ENCODE measurements around the gene KRT34.

KRT34 gene

DNA sequence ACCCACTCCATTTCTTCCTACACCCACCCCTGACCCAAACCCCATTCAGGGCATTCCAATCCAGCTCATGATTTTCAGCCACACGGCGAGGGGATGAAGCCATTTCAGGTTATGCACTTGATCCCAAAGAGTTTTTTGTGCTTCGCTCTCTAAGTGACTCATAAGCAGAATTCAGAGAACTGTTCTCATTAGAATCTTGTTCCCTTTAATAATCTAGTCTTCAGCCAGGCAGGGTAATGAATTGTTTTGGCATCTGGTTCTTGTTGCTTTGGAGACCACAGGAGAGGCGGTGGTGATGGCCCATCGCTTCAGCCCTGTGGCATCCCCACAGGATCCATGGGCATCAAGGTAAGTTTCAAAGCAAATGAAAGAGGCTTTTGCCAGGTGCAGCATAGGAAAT lies 20.1 kb upstream of the KRT34 start:
- Histone ChIP-seq H3K27me3 (ENCODE audit: low read length) (no peaks in the 10 kb centered on the region), H3K36me3 (ENCODE audit: low read length) (no peaks in the 10 kb centered on the region), H3K4me2 (ENCODE audit: low read depth, low read length, poor library complexity, severe bottlenecking) (no peak overlapping the region), H3F3A (ENCODE audit: insufficient read depth) (no peaks in the 10 kb centered on the region), H2AFZ (ENCODE audit: low read depth, low read length, severe bottlenecking) (no peak overlapping the region), H3K9me2 (replicated peaks; ENCODE audit: insufficient read depth, low read length) (no peaks in the 10 kb centered on the region), H3K79me2 (ENCODE audit: insufficient read depth, low read length) (no peaks in the 10 kb centered on the region), H3K4me3 (ENCODE audit: insufficient read depth, low read length, poor library complexity, severe bottlenecking) (no peak overlapping the region), H3K9ac (ENCODE audit: low read length) (no peak overlapping the region), H4K20me1 (ENCODE audit: low read depth, low read length) (no peaks in the 10 kb centered on the region), H3K9me3 (ENCODE audit: insufficient read depth, low read length) (no peaks in the 10 kb centered on the region), H3K27ac (ENCODE audit: low read depth, low read length) (no peak overlapping the region)
- TF ChIP-seq, protein P1, sequence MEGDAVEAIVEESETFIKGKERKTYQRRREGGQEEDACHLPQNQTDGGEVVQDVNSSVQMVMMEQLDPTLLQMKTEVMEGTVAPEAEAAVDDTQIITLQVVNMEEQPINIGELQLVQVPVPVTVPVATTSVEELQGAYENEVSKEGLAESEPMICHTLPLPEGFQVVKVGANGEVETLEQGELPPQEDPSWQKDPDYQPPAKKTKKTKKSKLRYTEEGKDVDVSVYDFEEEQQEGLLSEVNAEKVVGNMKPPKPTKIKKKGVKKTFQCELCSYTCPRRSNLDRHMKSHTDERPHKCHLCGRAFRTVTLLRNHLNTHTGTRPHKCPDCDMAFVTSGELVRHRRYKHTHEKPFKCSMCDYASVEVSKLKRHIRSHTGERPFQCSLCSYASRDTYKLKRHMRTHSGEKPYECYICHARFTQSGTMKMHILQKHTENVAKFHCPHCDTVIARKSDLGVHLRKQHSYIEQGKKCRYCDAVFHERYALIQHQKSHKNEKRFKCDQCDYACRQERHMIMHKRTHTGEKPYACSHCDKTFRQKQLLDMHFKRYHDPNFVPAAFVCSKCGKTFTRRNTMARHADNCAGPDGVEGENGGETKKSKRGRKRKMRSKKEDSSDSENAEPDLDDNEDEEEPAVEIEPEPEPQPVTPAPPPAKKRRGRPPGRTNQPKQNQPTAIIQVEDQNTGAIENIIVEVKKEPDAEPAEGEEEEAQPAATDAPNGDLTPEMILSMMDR (IDR thresholded peaks at IDR 0.05; ENCODE audit: insufficient read depth, low read length, poor library complexity, severe bottlenecking), result no peak
- no peak for TF ChIP-seq EZH2phosphoT487 (conservative IDR thresholded peaks at IDR 0.05; ENCODE audit: low read length)

DNA sequence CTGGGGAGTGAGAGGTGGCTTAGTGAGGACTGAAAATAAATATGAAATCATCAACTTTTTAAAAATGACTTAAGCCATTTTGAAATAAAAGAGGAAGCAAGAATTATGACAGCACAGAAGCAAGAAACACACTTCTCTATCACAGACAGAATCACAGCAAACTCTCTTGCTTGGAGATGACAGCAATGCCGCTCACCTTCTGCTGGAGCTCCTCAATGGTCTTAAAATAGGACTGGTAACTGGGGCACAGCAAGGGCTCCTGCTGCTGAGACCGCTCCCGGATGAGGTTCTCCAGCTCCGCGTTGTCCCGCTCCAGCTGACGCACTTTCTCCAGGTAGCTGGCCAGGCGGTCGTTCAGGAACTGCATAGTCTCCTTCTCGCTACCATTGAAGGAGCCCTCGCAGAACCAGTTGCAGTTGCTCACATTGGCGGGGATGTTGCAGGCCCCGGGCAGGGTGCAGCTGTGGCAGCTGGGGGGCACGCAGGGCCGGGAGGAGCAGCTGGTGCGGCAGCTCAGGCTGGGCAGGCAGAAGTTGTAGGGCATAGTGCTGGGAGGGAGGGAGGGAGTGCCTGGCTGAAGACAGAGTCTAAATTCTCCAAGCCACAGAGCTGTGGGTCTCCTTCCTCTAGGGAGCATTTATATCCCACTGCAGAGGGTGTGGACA lies 15.0 kb upstream of the KRT34 start, which contains the start of gene KRT31:
TSS of gene KRT31 (minus strand) at position 613 of the 665 bp plus-strand sequence. CDS start at position 544, 69 bp downstream.
- H3K36me3 ChIP-seq (ENCODE audit: low read length), result no peaks in the 10 kb centered on the region
- H2AFZ ChIP-seq (ENCODE audit: low read depth, low read length, severe bottlenecking), result no peak within 1 kb of the TSS
- no peak within 1 kb of the TSS for H3K4me3 ChIP-seq (ENCODE audit: insufficient read depth, low read length, poor library complexity, severe bottlenecking)
- no peaks in the 10 kb centered on the region for H3K9me3 ChIP-seq (ENCODE audit: insufficient read depth, low read length)
- no peak within 1 kb of the TSS for H3K27ac ChIP-seq (ENCODE audit: low read depth, low read length)
- no peaks in the 10 kb centered on the region for H3K27me3 ChIP-seq (ENCODE audit: low read length)
- H4K20me1 ChIP-seq (ENCODE audit: low read depth, low read length), result no peaks in the 10 kb centered on the region
- no peak within 1 kb of the TSS for H3K4me2 ChIP-seq (ENCODE audit: low read depth, low read length, poor library complexity, severe bottlenecking)
- H3K9ac ChIP-seq (ENCODE audit: low read length), result no peak within 1 kb of the TSS
- H3K9me2 ChIP-seq (replicated peaks; ENCODE audit: insufficient read depth, low read length), result no peaks in the 10 kb centered on the region
- H3F3A ChIP-seq (ENCODE audit: insufficient read depth), result no peaks in the 10 kb centered on the region
- no peak for TF ChIP-seq EZH2phosphoT487 (conservative IDR thresholded peaks at IDR 0.05; ENCODE audit: low read length)
- TF ChIP-seq, protein P1 (IDR thresholded peaks at IDR 0.05; ENCODE audit: insufficient read depth, low read length, poor library complexity, severe bottlenecking), result no peak
- no peaks in the 10 kb centered on the region for H3K79me2 ChIP-seq (ENCODE audit: insufficient read depth, low read length)

DNA sequence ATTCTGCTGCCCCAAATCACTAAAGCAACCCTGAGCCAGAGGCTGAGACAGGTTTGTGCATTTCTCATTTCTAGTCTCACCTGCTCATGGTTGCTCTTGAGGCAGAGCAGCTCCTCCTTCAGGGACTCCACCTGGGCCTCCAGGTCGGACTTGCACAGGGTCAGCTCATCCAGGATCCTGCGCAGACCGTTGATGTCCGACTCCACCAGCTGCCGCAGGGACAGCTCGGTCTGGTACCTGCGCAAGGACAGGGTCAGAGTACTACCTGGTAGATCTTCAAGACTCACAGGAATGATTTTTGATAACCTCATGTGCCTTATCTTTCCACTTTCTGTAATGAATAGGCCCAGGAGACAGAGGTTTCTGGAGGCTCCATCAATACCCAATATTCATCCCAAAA lies 14.2 kb upstream of the KRT34 start:
- no peaks in the 10 kb centered on the region for H4K20me1 ChIP-seq (ENCODE audit: low read depth, low read length)
- H3K4me3 ChIP-seq (ENCODE audit: insufficient read depth, low read length, poor library complexity, severe bottlenecking), result no peak overlapping the region
- H3K9me2 ChIP-seq (replicated peaks; ENCODE audit: insufficient read depth, low read length), result no peaks in the 10 kb centered on the region
- H3K4me2 ChIP-seq (ENCODE audit: low read depth, low read length, poor library complexity, severe bottlenecking), result no peak overlapping the region
- no peaks in the 10 kb centered on the region for H3K9me3 ChIP-seq (ENCODE audit: insufficient read depth, low read length)
- no peaks in the 10 kb centered on the region for H3K79me2 ChIP-seq (ENCODE audit: insufficient read depth, low read length)
- TF ChIP-seq, protein P1 (IDR thresholded peaks at IDR 0.05; ENCODE audit: insufficient read depth, low read length, poor library complexity, severe bottlenecking), result no peak
- TF ChIP-seq EZH2phosphoT487 (conservative IDR thresholded peaks at IDR 0.05; ENCODE audit: low read length), result no peak
- H2AFZ ChIP-seq (ENCODE audit: low read depth, low read length, severe bottlenecking), result no peak overlapping the region
- H3K9ac ChIP-seq (ENCODE audit: low read length), result no peak overlapping the region
- no peaks in the 10 kb centered on the region for H3F3A ChIP-seq (ENCODE audit: insufficient read depth)
- H3K27me3 ChIP-seq (ENCODE audit: low read length), result 0 out of 2 replicates have a peak, but pooled peaks cover 2% of the 10 kb centered on the region
- H3K36me3 ChIP-seq (ENCODE audit: low read length), result no peaks in the 10 kb centered on the region
- no peak overlapping the region for H3K27ac ChIP-seq (ENCODE audit: low read depth, low read length)
